ENCODE results near the gene NEDD4L. TPM values are rescaled to one million over a fixed set of nuclear protein-coding genes. Genes with fewer than 3 reads are reported as not detected.

Gene NEDD4L
- total RNA-seq, 1 donor from 2014 or later: 41.4 TPM

- Mint-ChIP-seq H3K9me3 (no peaks in the 10 kb centered on the region), H3K27me3 (ENCODE audit: low read depth) (no peaks in the 10 kb centered on the region), H3K36me3 (ENCODE audit: low read depth) (no peaks in the 10 kb centered on the region), H3K27ac (ENCODE audit: unreplicated experiment) (no peak overlapping the region), H3K4me1 (peaks cover 5% of the 10 kb centered on the region), H3K4me3 (no peak overlapping the region)
- TF ChIP-seq CTCF (conservative IDR thresholded peaks at IDR 0.05): no peak
- no peak for DNase-seq (ENCODE audit: low read depth, low spot score)
Observed at GRCh38 chr18:58266291-58266690, 222.3 kb downstream of the NEDD4L start.

GRCh38 chr18:58267493-58267892 lies 223.5 kb downstream of the NEDD4L start:
- no peaks in the 10 kb centered on the region for H3K9me3 Mint-ChIP-seq
- no peaks in the 10 kb centered on the region for H3K27me3 Mint-ChIP-seq (ENCODE audit: low read depth)
- no peaks in the 10 kb centered on the region for H3K36me3 Mint-ChIP-seq (ENCODE audit: low read depth)
- no peak overlapping the region for H3K27ac Mint-ChIP-seq (ENCODE audit: unreplicated experiment)
- no peak for TF ChIP-seq CTCF (conservative IDR thresholded peaks at IDR 0.05)
- peaks cover 5% of the 10 kb centered on the region for H3K4me1 Mint-ChIP-seq
- no peak overlapping the region for H3K4me3 Mint-ChIP-seq
- no peak for DNase-seq (ENCODE audit: low read depth, low spot score)

- Mint-ChIP-seq H3K27ac (ENCODE audit: unreplicated experiment) (no peak overlapping the region), H3K36me3 (ENCODE audit: low read depth) (no peaks in the 10 kb centered on the region), H3K4me1 (peaks cover 8% of the 10 kb centered on the region), H3K9me3 (no peaks in the 10 kb centered on the region), H3K27me3 (ENCODE audit: low read depth) (no peaks in the 10 kb centered on the region), H3K4me3 (no peak overlapping the region)
- DNase-seq (ENCODE audit: low read depth, low spot score): no peak
- TF ChIP-seq CTCF (conservative IDR thresholded peaks at IDR 0.05): no peak
Observed at GRCh38 chr18:58268849-58269248, 224.8 kb downstream of the NEDD4L start.

DNA sequence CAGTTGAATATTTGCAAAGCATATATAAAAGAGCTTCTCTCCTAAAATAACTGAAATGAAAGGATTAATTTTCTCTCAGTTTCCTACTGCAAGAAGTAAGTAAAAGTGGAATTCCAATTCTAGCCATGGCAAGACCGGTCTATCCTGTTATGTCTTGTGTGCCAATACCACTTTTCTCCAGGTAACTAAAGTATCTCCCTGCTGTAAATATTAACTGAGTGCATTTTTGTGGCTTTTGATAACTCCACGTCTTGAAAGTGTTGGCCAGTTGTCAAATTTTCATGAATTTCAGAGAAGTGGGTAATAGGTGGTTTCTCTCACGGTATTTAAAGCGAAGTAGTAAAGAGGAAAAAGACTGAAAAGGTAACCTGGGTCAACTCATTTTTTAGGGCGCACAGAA lies 225.9 kb downstream of the NEDD4L start:
- TF ChIP-seq CTCF (conservative IDR thresholded peaks at IDR 0.05): no peak
- no peaks in the 10 kb centered on the region for H3K27me3 Mint-ChIP-seq (ENCODE audit: low read depth)
- H3K36me3 Mint-ChIP-seq (ENCODE audit: low read depth): peaks cover 2% of the 10 kb centered on the region
- no peak overlapping the region for H3K4me3 Mint-ChIP-seq
- peaks cover 8% of the 10 kb centered on the region for H3K4me1 Mint-ChIP-seq
- no peak for DNase-seq (ENCODE audit: low read depth, low spot score)
- H3K9me3 Mint-ChIP-seq: no peaks in the 10 kb centered on the region
- H3K27ac Mint-ChIP-seq (ENCODE audit: unreplicated experiment): no peak overlapping the region

- Mint-ChIP-seq H3K9me3 (no peaks in the 10 kb centered on the region), H3K4me1 (peaks cover 8% of the 10 kb centered on the region), H3K4me3 (no peak overlapping the region)
Observed at GRCh38 chr18:58270396-58270795, 226.4 kb downstream of the NEDD4L start.

More at GRCh38 chr18:58270396-58270795, 226.4 kb downstream of the NEDD4L start:
- no peak overlapping the region for H3K27ac Mint-ChIP-seq (ENCODE audit: unreplicated experiment)
- DNase-seq (ENCODE audit: low read depth, low spot score): no peak
- no peaks in the 10 kb centered on the region for H3K27me3 Mint-ChIP-seq (ENCODE audit: low read depth)
- peaks cover 2% of the 10 kb centered on the region for H3K36me3 Mint-ChIP-seq (ENCODE audit: low read depth)
- no peak for TF ChIP-seq CTCF (conservative IDR thresholded peaks at IDR 0.05)
